ENCODE measurements around the gene TMEM132E. TPM values are rescaled to one million over a fixed set of nuclear protein-coding genes. Genes with fewer than 3 reads are reported as not detected.

TMEM132E gene
- total and polyA plus RNA-seq, 2 experiments from 2014 or later, result 0.16 to 0.45 TPM

GRCh38 chr17:34614698-34615097 is 35.3 kb downstream of the TMEM132E start:
- Histone ChIP-seq H3K79me2 (replicated peaks; ENCODE audit: insufficient read depth) (no peaks in the 10 kb centered on the region), H3K27ac (ENCODE audit: low read depth) (no peak overlapping the region), H2AFZ (no peak overlapping the region), H3K27me3 (ENCODE audit: insufficient read depth) (0 out of 2 replicates have a peak, but pooled peaks cover 4% of the 10 kb centered on the region), H3K4me2 (no peak overlapping the region), H3K4me1 (ENCODE audit: insufficient read depth) (peaks cover 40% of the 10 kb centered on the region), H3K9me2 (ENCODE audit: insufficient read depth) (no peaks in the 10 kb centered on the region), H3K4me3 (no peak overlapping the region), H3F3A (replicated peaks; ENCODE audit: low read depth) (no peaks in the 10 kb centered on the region), H3K36me3 (ENCODE audit: insufficient read depth) (no peaks in the 10 kb centered on the region), H4K20me1 (replicated peaks; ENCODE audit: insufficient read depth) (no peaks in the 10 kb centered on the region)
- no peak for DNase-seq (ENCODE audit: low spot score)
- TF ChIP-seq CREB1 (CRISPR knock-in tag; IDR thresholded peaks at IDR 0.05; ENCODE audit: low read depth) (no peak), ZNF462 (CRISPR knock-in tag; IDR thresholded peaks at IDR 0.05) (no peak), JUNB (IDR thresholded peaks at IDR 0.05; ENCODE audit: unreplicated experiment) (no peak), EZH2phosphoT487 (IDR thresholded peaks at IDR 0.05; ENCODE audit: unreplicated experiment) (no peak), CTCF (conservative IDR thresholded peaks at IDR 0.05; ENCODE audit: low read depth in 2 of 2) (0 out of 4 replicates have a peak, but pooled peaks of 1 of the 2 experiments have one; percentile 2), ETS1 (IDR thresholded peaks at IDR 0.05) (no peak), NANOG (IDR thresholded peaks at IDR 0.05; ENCODE audit: borderline replicate concordance) (no peak)
- H3K4me3 Mint-ChIP-seq, result no peak overlapping the region
- H3K27me3 Mint-ChIP-seq (ENCODE audit: insufficient read depth, low read depth, poor library complexity), result peaks cover 16% of the 10 kb centered on the region
- H3K9me3 Mint-ChIP-seq, result no peaks in the 10 kb centered on the region
- no peak overlapping the region for H3K27ac Mint-ChIP-seq
- ATAC-seq, result no peak
- H3K36me3 Mint-ChIP-seq (ENCODE audit: low read depth), result no peaks in the 10 kb centered on the region
- H3K4me1 Mint-ChIP-seq, result peaks cover 55% of the 10 kb centered on the region
